Muscle layer of colon (tissue), 2 donors: Measurements from ENCODE around the gene SPIB.

ENCODE experiments used
- H3K27ac ChIP-seq: one replicate; pipeline ENCODE4 v1.7.0; 2013; ENCODE audit warnings: low read depth, mild to moderate bottlenecking, low read length, moderate library complexity
- H3K27me3 ChIP-seq, 2 donors: one replicate each; pipeline ENCODE4 v1.7.0; 2013; ENCODE audit warnings: low read length in 2 of 2, mild to moderate bottlenecking in 2 of 2; ENCODE audit not compliant: insufficient read depth in 2 of 2, control insufficient read depth in 1 of 2
- H3K36me3 ChIP-seq: one replicate; pipeline ENCODE4 v1.7.0; 2013; ENCODE audit warnings: mild to moderate bottlenecking, low read length; ENCODE audit not compliant: insufficient read depth
- H3K4me1 ChIP-seq: one replicate; pipeline ENCODE4 v1.7.0; 2013; ENCODE audit warnings: mild to moderate bottlenecking, low read length; ENCODE audit not compliant: insufficient read depth
- H3K4me3 ChIP-seq, 2 donors: one replicate each; pipeline ENCODE4 v1.7.0; 2013; ENCODE audit warnings: low read length in 2 of 2, low read depth in 1 of 2, mild to moderate bottlenecking in 1 of 2, moderate library complexity in 1 of 2
- H3K9ac ChIP-seq: one replicate; pipeline ENCODE4 v1.7.0; 2013; ENCODE audit warnings: low read length
- H3K9me3 ChIP-seq: one replicate; pipeline ENCODE4 v1.7.0; 2013; ENCODE audit warnings: mild to moderate bottlenecking, low read length
- donor health status: abdominal sarcoma.
- donor health status: Adenocarcinoma of cecum.

The SPIB gene

GRCh38 chr19:50413531-50413930 lies 5.2 kb upstream of the SPIB start:
- H3K4me3 ChIP-seq = no peak overlapping the region
- H3K9ac ChIP-seq = no peak overlapping the region
- H3K27me3 ChIP-seq = peaks cover 0 to 21% of the 10 kb centered on the region in 2 donors
- H3K36me3 ChIP-seq = peaks cover 5% of the 10 kb centered on the region
- no peak overlapping the region for H3K27ac ChIP-seq
- H3K4me1 ChIP-seq = no peaks in the 10 kb centered on the region
- H3K9me3 ChIP-seq = no peaks in the 10 kb centered on the region

GRCh38 chr19:50414864-50415660 lies 3.7 kb upstream of the SPIB start:
- Histone ChIP-seq H3K27ac (no peak overlapping the region), H3K27me3 (peaks cover 0 to 35% of the 10 kb centered on the region in 2 donors), H3K4me1 (no peaks in the 10 kb centered on the region), H3K9ac (no peak overlapping the region), H3K36me3 (no peaks in the 10 kb centered on the region), H3K4me3 (no peak overlapping the region), H3K9me3 (no peaks in the 10 kb centered on the region)

- Histone ChIP-seq H3K27me3 (peaks cover 0 to 35% of the 10 kb centered on the region in 2 donors), H3K27ac (no peak overlapping the region), H3K9ac (no peak overlapping the region), H3K4me1 (no peaks in the 10 kb centered on the region), H3K4me3 (no peak overlapping the region), H3K9me3 (no peaks in the 10 kb centered on the region), H3K36me3 (no peaks in the 10 kb centered on the region)
Observed at GRCh38 chr19:50415661-50416033, 3.1 kb upstream of the SPIB start.

GRCh38 chr19:50416034-50416977 lies 2.4 kb upstream of the SPIB start:
- H3K4me3 ChIP-seq = no peak overlapping the region
- H3K4me1 ChIP-seq = no peaks in the 10 kb centered on the region
- no peak overlapping the region for H3K27ac ChIP-seq
- H3K27me3 ChIP-seq = peaks cover 0 to 35% of the 10 kb centered on the region in 2 donors
- H3K36me3 ChIP-seq = no peaks in the 10 kb centered on the region
- no peak overlapping the region for H3K9ac ChIP-seq
- H3K9me3 ChIP-seq = no peaks in the 10 kb centered on the region

GRCh38 chr19:50417111-50418081 lies 1.3 kb upstream of the SPIB start:
- Histone ChIP-seq H3K27me3 (peaks cover 0 to 40% of the 10 kb centered on the region in 2 donors), H3K36me3 (no peaks in the 10 kb centered on the region), H3K4me3 (no peak overlapping the region), H3K9ac (no peak overlapping the region), H3K4me1 (no peaks in the 10 kb centered on the region), H3K27ac (no peak overlapping the region), H3K9me3 (no peaks in the 10 kb centered on the region)

GRCh38 chr19:50419022-50419579 lies 363 bp downstream of the SPIB start:
- H3K9ac ChIP-seq = no peak overlapping the region
- H3K4me1 ChIP-seq = no peaks in the 10 kb centered on the region
- no peak overlapping the region for H3K27ac ChIP-seq
- H3K9me3 ChIP-seq = no peaks in the 10 kb centered on the region
- H3K36me3 ChIP-seq = no peaks in the 10 kb centered on the region
- H3K4me3 ChIP-seq = no peak overlapping the region
- peaks cover 0 to 51% of the 10 kb centered on the region in 2 donors for H3K27me3 ChIP-seq

GRCh38 chr19:50419580-50420035 lies 870 bp downstream of the SPIB start:
- H3K27ac ChIP-seq = no peak overlapping the region
- H3K27me3 ChIP-seq = peaks cover 0 to 51% of the 10 kb centered on the region in 2 donors
- H3K9me3 ChIP-seq = no peaks in the 10 kb centered on the region
- H3K4me3 ChIP-seq = no peak overlapping the region
- H3K4me1 ChIP-seq = no peaks in the 10 kb centered on the region
- H3K36me3 ChIP-seq = no peaks in the 10 kb centered on the region
- no peak overlapping the region for H3K9ac ChIP-seq

GRCh38 chr19:50420127-50420526 lies 1.4 kb downstream of the SPIB start:
- Histone ChIP-seq H3K27me3 (peaks cover 0 to 51% of the 10 kb centered on the region in 2 donors), H3K36me3 (no peaks in the 10 kb centered on the region), H3K4me1 (no peaks in the 10 kb centered on the region), H3K9me3 (no peaks in the 10 kb centered on the region), H3K4me3 (no peak overlapping the region), H3K27ac (no peak overlapping the region), H3K9ac (no peak overlapping the region)

GRCh38 chr19:50420808-50421207 lies 2.1 kb downstream of the SPIB start:
- Histone ChIP-seq H3K27ac (no peak overlapping the region), H3K4me3 (no peak overlapping the region), H3K27me3 (peaks cover 0 to 51% of the 10 kb centered on the region in 2 donors)

GRCh38 chr19:50422397-50423278 lies 3.9 kb downstream of the SPIB start:
- Histone ChIP-seq H3K4me1 (no peaks in the 10 kb centered on the region), H3K27me3 (peaks cover 0 to 39% of the 10 kb centered on the region in 2 donors), H3K4me3 (no peak overlapping the region)

More at GRCh38 chr19:50420808-50421207, 2.1 kb downstream of the SPIB start:
- H3K4me1 ChIP-seq = no peaks in the 10 kb centered on the region
- no peaks in the 10 kb centered on the region for H3K36me3 ChIP-seq
- H3K9me3 ChIP-seq = no peaks in the 10 kb centered on the region
- no peak overlapping the region for H3K9ac ChIP-seq

More at GRCh38 chr19:50422397-50423278, 3.9 kb downstream of the SPIB start:
- Histone ChIP-seq H3K27ac (no peak overlapping the region), H3K36me3 (no peaks in the 10 kb centered on the region), H3K9ac (no peak overlapping the region), H3K9me3 (no peaks in the 10 kb centered on the region)
